HCT116 (cell line): ENCODE measurements around the gene CNTN4.

ENCODE experiments used
- CTCF ChIP-seq, 3 experiments: fragments of 200-600 bp in 1 of 3; sonication (generic) in 1 of 3; IDR thresholded peaks in 2 of 3; conservative IDR thresholded peaks in 1 of 3; 2 replicates each; pipeline ENCODE4 v1.5.1; 2012 to 2017; ENCODE audit warnings: low read depth in 2 of 3, low read length in 2 of 3, antibody characterized with exemption in 1 of 3, borderline replicate concordance in 1 of 3, control low read depth in 1 of 3, mild to moderate bottlenecking in 1 of 3, mixed read lengths in 1 of 3, mixed run types in 1 of 3, moderate library complexity in 1 of 3; ENCODE audit not compliant: insufficient read depth in 1 of 3
- EGR1 ChIP-seq: IDR thresholded peaks from 2 replicates; pipeline ENCODE4 v1.6.1; 2012; ENCODE audit warnings: low read depth
- EZH2 ChIP-seq: fragments of 200-600 bp; sonication (generic); IDR thresholded peaks from 2 replicates; pipeline ENCODE4 v1.6.1; 2017; ENCODE audit warnings: antibody characterized with exemption, mixed run types
- EZH2phosphoT487 ChIP-seq: fragments of 200-600 bp; IDR thresholded peaks from 2 replicates; pipeline ENCODE4 v1.6.1; 2018; ENCODE audit warnings: antibody characterized with exemption, borderline replicate concordance
- JUND ChIP-seq: IDR thresholded peaks from 2 replicates; pipeline ENCODE4 v1.6.1; 2012
- MAX ChIP-seq: IDR thresholded peaks from 2 replicates; pipeline ENCODE4 v1.6.1; 2012
- POLR2A ChIP-seq: IDR thresholded peaks from 2 replicates; pipeline ENCODE4 v1.7.0; 2011; ENCODE audit warnings: borderline replicate concordance; ENCODE audit not compliant: insufficient read depth, insufficient read length; ENCODE audit errors: extremely low read depth
- POLR2AphosphoS5 ChIP-seq: IDR thresholded peaks from 2 replicates; pipeline ENCODE4 v1.6.1; 2011; ENCODE audit warnings: mild to moderate bottlenecking, low read depth, low read length, moderate library complexity
- RAD21 ChIP-seq: IDR thresholded peaks from 2 replicates; pipeline ENCODE4 v1.6.1; 2012; ENCODE audit warnings: low read depth, mild to moderate bottlenecking
- REST ChIP-seq: IDR thresholded peaks from 2 replicates; pipeline ENCODE4 v1.6.1; 2012; ENCODE audit warnings: low read depth
- TCF7L2 ChIP-seq: IDR thresholded peaks from 2 replicates; pipeline ENCODE4 v1.7.0; 2011; ENCODE audit warnings: borderline replicate concordance, inconsistent platforms; ENCODE audit not compliant: insufficient read depth, insufficient read length; ENCODE audit errors: extremely low read depth
- YY1 ChIP-seq: IDR thresholded peaks from 2 replicates; pipeline ENCODE4 v1.6.1; 2011; ENCODE audit warnings: low read length, low read depth, moderate library complexity, mild to moderate bottlenecking; ENCODE audit not compliant: insufficient replicate concordance; ENCODE audit errors: extremely low read depth
- ZBTB33 ChIP-seq: IDR thresholded peaks from 2 replicates; pipeline ENCODE4 v1.6.1; 2011; ENCODE audit warnings: mild to moderate bottlenecking, low read length, moderate library complexity; ENCODE audit not compliant: insufficient replicate concordance; ENCODE audit errors: extremely low read depth
- ZNF274 ChIP-seq: fragments of 200-500 bp; sonication (Bioruptor generic); IDR thresholded peaks from 2 replicates; pipeline ENCODE4 v1.6.1; 2014; ENCODE audit warnings: mild to moderate bottlenecking, low read depth, low read length, inconsistent platforms

- TF ChIP-seq EZH2 (no peak), POLR2AphosphoS5 (no peak), CTCF (IDR thresholded peaks at IDR 0.05 in 2 of 3, conservative IDR thresholded peaks at IDR 0.05 in 1 of 3; ENCODE audit: borderline replicate concordance in 1 of 3, insufficient read depth in 1 of 3, low read depth in 2 of 3, low read length in 2 of 3) (no peak), POLR2A (no peak), EGR1 (no peak), ZBTB33 (no peak), EZH2phosphoT487 (no peak), MAX (no peak), JUND (no peak), YY1 (no peak), ZNF274 (no peak), TCF7L2 (no peak), REST (no peak), RAD21 (no peak)
Observed at GRCh38 chr3:2096216-2096615, 2.5 kb upstream of the CNTN4 start.
